Tibial nerve (tissue), 4 donors: ENCODE measurements around the gene BICRAL. TPM values are rescaled to one million over a fixed set of nuclear protein-coding genes. Genes with fewer than 3 reads are reported as not detected.
A peak's percentile ranks its signal among the peaks of the same experiment; 100 is the strongest.

Experiments used
- DNase-seq, 2 donors: peaks; one replicate each; pipeline ENCODE4 v3.0.0-alpha.2; 2019; ENCODE audit warnings: low spot score in 2 of 2
- H3K27ac ChIP-seq, 4 donors: fragments of 200-600 bp; sonication (generic) in 3 of 4; one replicate each; pipeline ENCODE4 v1.5.1; 2017 to 2019; ENCODE audit warnings: mild to moderate bottlenecking in 1 of 4
- H3K27me3 ChIP-seq, 2 donors: fragments of 200-600 bp; sonication (generic) in 1 of 2; one replicate each; pipeline versions ENCODE4 v1.5.1 to v1.6.0; 2017 to 2019
- H3K36me3 ChIP-seq, 3 donors: fragments of 200-600 bp; sonication (generic); one replicate each; pipeline ENCODE4 v1.5.1; 2018 to 2019
- H3K4me1 ChIP-seq, 4 donors: fragments of 200-600 bp; sonication (generic) in 3 of 4; one replicate each; pipeline ENCODE4 v1.5.1; 2017 to 2019
- H3K4me3 ChIP-seq, 4 donors: fragments of 200-600 bp; sonication (generic) in 3 of 4; one replicate each; pipeline ENCODE4 v1.5.1; 2017 to 2019; ENCODE audit warnings: mild to moderate bottlenecking in 1 of 4, moderate library complexity in 1 of 4
- H3K9me3 ChIP-seq, 4 donors: fragments of 200-600 bp; sonication (generic) in 3 of 4; one replicate each; pipeline ENCODE4 v1.5.1; 2017 to 2019
- CTCF ChIP-seq, 5 experiments: fragments of 200-600 bp in 3 of 5; fragments of 450-650 bp in 2 of 5; sonication (generic) in 3 of 5; IDR thresholded peaks; one replicate each; pipeline ENCODE4 v1.5.1; 2016 to 2019; ENCODE audit warnings: antibody characterized with exemption in 5 of 5, mild to moderate bottlenecking in 3 of 5, moderate library complexity in 2 of 5
- EP300 ChIP-seq, 2 donors: sonication (generic); formaldehyde crosslinking; IDR thresholded peaks; one replicate each; pipeline ENCODE4 v1.6.1; 2017; ENCODE audit warnings: antibody characterized with exemption in 2 of 2, mild to moderate bottlenecking in 1 of 2
- POLR2A ChIP-seq, 2 donors: fragments of 450-650 bp; IDR thresholded peaks; one replicate each; pipeline ENCODE4 v1.6.1; 2017; ENCODE audit warnings: antibody characterized with exemption in 2 of 2, mild to moderate bottlenecking in 2 of 2, moderate library complexity in 2 of 2
- WGBS, 2 donors: methylation state at CpG; one replicate each; pipeline ENCODE4 v1.1.5; 2018; 5-methylcytosine and 5-hydroxymethylcytosine counted together
- total RNA-seq, 4 donors: library from RNA; depleted of rRNA; stranded (reverse); fragments of >200 nt; gene quantifications; one replicate each; pipeline ENCODE4 v1.1.0, GENCODE V29; 2016

The BICRAL gene
- total RNA-seq, 4 donors from 2014 or later: 17.1 to 25.1 (median 23.2) TPM

GRCh38 chr6:42909835-42910234, 128.0 kb downstream of the BICRAL start:
- no peak for TF ChIP-seq EP300 (IDR thresholded peaks at IDR 0.05)
- TF ChIP-seq POLR2A (IDR thresholded peaks at IDR 0.05): no peak
- TF ChIP-seq CTCF (IDR thresholded peaks at IDR 0.05): no peak
- H3K27ac ChIP-seq: no peak overlapping the region
- no peaks in the 10 kb centered on the region for H3K9me3 ChIP-seq
- peaks cover 0 to 8% (median 0%) of the 10 kb centered on the region in 4 donors for H3K4me1 ChIP-seq
- 82 to 90% methylated on average over 10 of the region's 10 CpGs for WGBS, 2 donors
- peaks cover 0 to 32% of the 10 kb centered on the region in 2 donors for H3K27me3 ChIP-seq
- H3K4me3 ChIP-seq: no peak overlapping the region
- DNase-seq: no peak
- H3K36me3 ChIP-seq: no peaks in the 10 kb centered on the region

- TF ChIP-seq EP300 (IDR thresholded peaks at IDR 0.05) (no peak), CTCF (IDR thresholded peaks at IDR 0.05) (no peak), POLR2A (IDR thresholded peaks at IDR 0.05) (no peak)
- Histone ChIP-seq H3K36me3 (no peaks in the 10 kb centered on the region), H3K27ac (no peak overlapping the region), H3K27me3 (peaks cover 0 to 42% of the 10 kb centered on the region in 2 donors), H3K9me3 (no peaks in the 10 kb centered on the region), H3K4me3 (peak overlapping the region in 1 of 4 donors; percentile 19), H3K4me1 (peaks cover 0 to 8% (median 0%) of the 10 kb centered on the region in 4 donors)
- DNase-seq: no peak
- WGBS, 2 donors: 10% methylated on average over 41 to 46 of the region's 49 CpGs
Measured at GRCh38 chr6:42911171-42912021, 129.5 kb downstream of the BICRAL start.

DNA sequence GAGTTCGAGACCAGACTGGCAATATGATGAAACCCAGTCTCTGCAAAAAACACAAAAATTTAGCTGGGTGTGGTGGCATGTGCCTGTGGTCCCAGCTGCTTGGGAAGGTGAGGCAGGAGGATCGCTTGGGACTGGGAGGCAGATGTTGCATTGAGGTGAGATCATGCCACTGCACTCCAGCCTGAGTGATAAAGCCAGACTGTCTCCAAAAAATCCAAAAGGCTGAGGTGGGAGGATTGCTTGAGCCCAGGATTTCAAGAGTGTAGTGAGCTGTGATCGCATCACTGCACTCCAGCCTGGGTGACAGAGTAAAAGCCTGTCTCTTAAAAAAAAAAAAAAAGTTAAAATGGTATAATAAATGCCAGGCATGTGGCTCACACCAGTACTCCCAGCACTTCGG, 132.7 kb downstream of the BICRAL start:
- DNase-seq: no peak
- no peaks in the 10 kb centered on the region for H3K9me3 ChIP-seq
- no peak overlapping the region for H3K27ac ChIP-seq
- H3K4me3 ChIP-seq: no peak overlapping the region
- H3K4me1 ChIP-seq: peaks cover 0 to 8% (median 0%) of the 10 kb centered on the region in 4 donors
- TF ChIP-seq POLR2A (IDR thresholded peaks at IDR 0.05): no peak
- WGBS, 2 donors: 70 to 75% methylated on average over 4 of the region's 4 CpGs
- peaks cover 0 to 47% of the 10 kb centered on the region in 2 donors for H3K27me3 ChIP-seq
- H3K36me3 ChIP-seq: no peaks in the 10 kb centered on the region

GRCh38 chr6:42915732-42916131, 133.9 kb downstream of the BICRAL start, which contains the start of gene PTCRA:
Gene PTCRA, plus strand, starts transcription at chr6:42916053. Its CDS starts 17 bp downstream, at chr6:42916070.
- TF ChIP-seq EP300 (IDR thresholded peaks at IDR 0.05) (no peak), CTCF (IDR thresholded peaks at IDR 0.05) (no peak), POLR2A (IDR thresholded peaks at IDR 0.05) (no peak)
- Histone ChIP-seq H3K9me3 (no peaks in the 10 kb centered on the region), H3K27me3 (peaks cover 0 to 47% of the 10 kb centered on the region in 2 donors), H3K4me1 (peaks cover 0 to 8% (median 0%) of the 10 kb centered on the region in 4 donors), H3K36me3 (no peaks in the 10 kb centered on the region), H3K27ac (no peak within 1 kb of the TSS), H3K4me3 (no peak within 1 kb of the TSS)
- no peak for DNase-seq
- 74 to 88% methylated on average over 7 to 10 of the region's 10 CpGs for WGBS, 2 donors

- WGBS, 2 donors: 83 to 92% methylated on average over 1 of the region's 1 CpG
Measured at GRCh38 chr6:42916288-42916687, 134.4 kb downstream of the BICRAL start.

More at GRCh38 chr6:42916288-42916687, 134.4 kb downstream of the BICRAL start:
- Histone ChIP-seq H3K4me1 (peaks cover 0 to 7% (median 0%) of the 10 kb centered on the region in 4 donors), H3K36me3 (no peaks in the 10 kb centered on the region), H3K9me3 (no peaks in the 10 kb centered on the region), H3K4me3 (no peak overlapping the region), H3K27me3 (peaks cover 0 to 42% of the 10 kb centered on the region in 2 donors), H3K27ac (no peak overlapping the region)
- no peak for DNase-seq
- TF ChIP-seq POLR2A (IDR thresholded peaks at IDR 0.05): no peak
- no peak for TF ChIP-seq CTCF (IDR thresholded peaks at IDR 0.05)
- no peak for TF ChIP-seq EP300 (IDR thresholded peaks at IDR 0.05)

Other genes starting within 250 kb of the BICRAL start
- 10 to 100 TPM; 29.2 to 39.5 (median 30.6) TPM for gene UBR2, start 218.0 kb upstream of the BICRAL start, total RNA-seq
- 1 to 10 TPM in 2 of 4 donors, under 1 TPM in 1, not detected in 1; 0.22 to 1.5 (median 1.2) TPM for gene PRPH2, start 59.5 kb upstream of the BICRAL start, total RNA-seq
- 10 to 100 TPM; 20.7 to 29.4 (median 25.4) TPM for gene TBCC, start 35.9 kb upstream of the BICRAL start, total RNA-seq
- 10 to 100 TPM; 59.0 to 89.2 (median 83.7) TPM for gene RPL7L1, start 97.6 kb downstream of the BICRAL start, total RNA-seq
- not detected for gene PTCRA, start 134.0 kb downstream of the BICRAL start, total RNA-seq
- gene CNPY3, start 147.4 kb downstream of the BICRAL start, total RNA-seq: 10 to 100 TPM; 42.6 to 50.3 (median 47.1) TPM
- gene GNMT, start 178.7 kb downstream of the BICRAL start, total RNA-seq: 1 to 10 TPM in 3 of 4 donors, not detected in 1; 2.0 to 3.1 (median 2.1) TPM
- 10 to 100 TPM; 20.3 to 32.8 (median 27.3) TPM for gene PEX6, start 197.1 kb downstream of the BICRAL start, total RNA-seq
- 10 to 100 TPM; 25.8 to 54.6 (median 48.3) TPM for gene PPP2R5D, start 202.5 kb downstream of the BICRAL start, total RNA-seq
- gene MEA1, start 231.9 kb downstream of the BICRAL start, total RNA-seq: 10 to 100 TPM; 41.8 to 91.6 (median 67.4) TPM
- 10 to 100 TPM; 74.1 to 98.3 (median 86.5) TPM for gene KLHDC3, start 232.2 kb downstream of the BICRAL start, total RNA-seq
- gene RRP36, start 239.6 kb downstream of the BICRAL start, total RNA-seq: 10 to 100 TPM; 39.1 to 96.3 (median 52.8) TPM